VCaP (cell line): Measurements from ENCODE around the gene TM9SF1.

ENCODE experiments used
- H3K27ac ChIP-seq: fragments of 450-650 bp; 2 replicates; pipeline ENCODE4 v1.5.1; 2017
- TF ChIP-seq, protein P1 (sequence below): fragments of 450-650 bp; conservative IDR thresholded peaks from 2 replicates; pipeline ENCODE4 v1.5.1; 2017; ENCODE audit warnings: mild to moderate bottlenecking, moderate library complexity

TM9SF1 gene

DNA sequence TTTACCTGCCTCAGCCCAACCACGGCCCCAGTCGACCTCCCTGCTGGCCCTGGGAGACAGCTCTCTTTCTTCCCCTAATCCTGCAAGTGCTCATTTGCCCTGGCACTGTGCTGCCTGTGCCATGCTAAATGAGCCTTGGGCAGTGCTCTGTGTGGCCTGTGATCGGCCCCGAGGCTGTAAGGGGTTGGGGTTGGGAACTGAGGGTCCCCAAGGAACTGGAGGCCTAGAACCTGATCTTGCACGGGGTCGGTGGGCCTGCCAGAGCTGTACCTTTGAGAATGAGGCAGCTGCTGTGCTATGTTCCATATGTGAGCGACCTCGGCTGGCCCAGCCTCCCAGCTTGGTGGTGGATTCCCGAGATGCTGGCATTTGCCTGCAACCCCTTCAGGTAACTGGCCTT lies 45.2 kb downstream of the TM9SF1 start:
- no peak overlapping the region for H3K27ac ChIP-seq
- TF ChIP-seq, protein P1, sequence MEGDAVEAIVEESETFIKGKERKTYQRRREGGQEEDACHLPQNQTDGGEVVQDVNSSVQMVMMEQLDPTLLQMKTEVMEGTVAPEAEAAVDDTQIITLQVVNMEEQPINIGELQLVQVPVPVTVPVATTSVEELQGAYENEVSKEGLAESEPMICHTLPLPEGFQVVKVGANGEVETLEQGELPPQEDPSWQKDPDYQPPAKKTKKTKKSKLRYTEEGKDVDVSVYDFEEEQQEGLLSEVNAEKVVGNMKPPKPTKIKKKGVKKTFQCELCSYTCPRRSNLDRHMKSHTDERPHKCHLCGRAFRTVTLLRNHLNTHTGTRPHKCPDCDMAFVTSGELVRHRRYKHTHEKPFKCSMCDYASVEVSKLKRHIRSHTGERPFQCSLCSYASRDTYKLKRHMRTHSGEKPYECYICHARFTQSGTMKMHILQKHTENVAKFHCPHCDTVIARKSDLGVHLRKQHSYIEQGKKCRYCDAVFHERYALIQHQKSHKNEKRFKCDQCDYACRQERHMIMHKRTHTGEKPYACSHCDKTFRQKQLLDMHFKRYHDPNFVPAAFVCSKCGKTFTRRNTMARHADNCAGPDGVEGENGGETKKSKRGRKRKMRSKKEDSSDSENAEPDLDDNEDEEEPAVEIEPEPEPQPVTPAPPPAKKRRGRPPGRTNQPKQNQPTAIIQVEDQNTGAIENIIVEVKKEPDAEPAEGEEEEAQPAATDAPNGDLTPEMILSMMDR = no peak

GRCh38 chr14:24149302-24149969 lies 45.8 kb downstream of the TM9SF1 start:
- TF ChIP-seq, protein P1 = no peak
- no peak overlapping the region for H3K27ac ChIP-seq

DNA sequence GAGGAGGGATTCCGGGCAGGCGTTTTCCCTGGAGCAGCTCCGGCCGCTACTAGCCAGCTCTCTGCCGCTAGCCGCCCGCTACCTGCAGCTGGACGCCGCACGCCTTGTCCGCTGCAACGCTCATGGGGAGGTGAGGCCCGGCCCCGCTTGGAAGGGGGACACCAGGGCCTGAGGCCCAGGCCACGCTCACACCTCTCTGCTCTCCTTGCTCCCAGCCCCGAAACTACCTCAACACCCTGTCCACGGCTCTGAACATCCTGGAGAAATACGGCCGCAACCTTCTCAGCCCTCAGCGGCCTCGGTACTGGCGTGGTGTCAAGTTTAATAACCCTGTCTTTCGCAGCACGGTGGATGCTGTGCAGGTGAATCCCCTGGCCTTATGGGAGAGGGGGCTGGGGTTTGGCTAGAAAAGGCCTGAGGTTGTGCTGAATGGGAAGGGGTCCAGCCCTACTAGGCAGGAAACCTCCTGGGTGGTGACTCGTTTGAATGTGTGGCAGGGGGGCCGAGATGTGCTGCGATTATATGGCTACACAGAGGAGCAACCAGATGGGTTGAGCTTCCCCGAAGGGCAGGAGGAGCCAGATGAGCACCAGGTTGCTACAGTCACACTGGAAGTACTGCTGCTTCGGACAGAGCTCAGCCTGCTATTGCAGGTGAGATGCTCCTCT lies 47.3 kb downstream of the TM9SF1 start:
- TF ChIP-seq, protein P1 = no peak
- peak overlapping the region; percentile 83 for H3K27ac ChIP-seq

DNA sequence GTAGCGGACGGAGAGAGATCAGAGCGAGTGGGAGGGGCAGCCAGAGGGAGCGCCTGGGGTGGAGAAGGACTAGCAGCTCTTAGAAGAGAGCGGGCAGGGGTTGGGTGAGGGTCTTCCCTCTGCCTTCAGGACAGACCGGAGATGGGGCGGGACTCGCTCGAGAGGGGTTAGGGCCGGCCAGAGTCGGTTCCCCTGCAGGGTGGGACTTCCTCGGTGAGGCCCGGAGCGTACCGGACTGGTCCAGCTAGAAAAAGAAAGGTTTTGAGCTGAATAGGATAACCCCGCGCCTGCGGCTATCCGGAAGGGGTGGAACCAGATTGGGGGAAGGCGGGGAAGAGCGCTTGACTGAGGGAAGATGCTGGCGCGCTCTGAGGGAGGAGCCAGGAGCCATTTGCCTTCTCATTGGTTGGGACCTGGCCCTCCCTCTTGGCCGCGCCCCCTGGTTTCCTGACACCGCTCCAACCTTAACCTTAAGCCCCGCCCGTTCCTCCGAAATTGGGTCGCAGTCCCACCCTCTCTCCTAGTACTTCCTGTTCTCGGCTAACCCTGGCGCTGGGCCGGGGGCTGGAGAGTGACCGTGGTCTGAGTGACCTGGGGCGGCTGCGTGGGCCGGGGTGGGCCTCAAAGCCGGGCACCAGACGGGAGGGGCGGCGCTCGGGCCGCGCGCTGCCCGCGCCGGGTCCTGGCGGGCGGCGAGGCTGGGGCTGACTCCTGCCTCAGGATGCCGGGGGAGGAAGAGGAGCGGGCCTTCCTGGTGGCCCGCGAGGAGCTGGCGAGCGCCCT lies 48.1 kb downstream of the TM9SF1 start, which contains the start of gene RNF31:
Gene RNF31, plus strand, starts transcription at position 521 of the 783 bp plus-strand sequence. Its CDS starts 201 bp downstream, at position 722.
- TF ChIP-seq, protein P1 = no peak
- peak within 1 kb of the TSS; percentile 83 for H3K27ac ChIP-seq

DNA sequence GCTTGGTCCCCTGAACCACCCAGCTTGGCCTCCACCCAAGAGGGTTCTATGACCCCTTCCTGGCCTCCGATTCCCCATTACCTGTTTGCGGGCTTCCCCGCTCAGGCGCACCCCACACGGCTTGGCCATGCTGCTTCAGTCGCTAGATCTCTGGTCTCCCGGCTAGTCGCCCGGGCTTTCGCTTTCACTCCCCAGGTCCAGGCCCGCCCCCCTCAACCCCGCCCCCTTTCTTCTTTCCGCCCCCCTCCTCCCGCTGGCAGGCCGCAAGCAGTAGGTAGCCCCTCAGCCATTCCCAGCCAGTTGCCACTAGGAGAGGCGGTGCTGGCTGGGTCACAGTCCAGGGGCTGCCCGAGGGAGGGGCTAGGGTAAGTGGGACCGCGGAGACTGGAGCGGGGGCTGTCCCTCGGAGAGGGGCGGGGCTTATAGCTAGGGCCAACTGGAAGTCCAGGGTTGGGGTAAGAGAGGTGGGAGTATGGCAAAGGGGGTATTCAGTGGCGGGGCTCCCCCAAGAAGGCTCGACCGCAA lies 48.7 kb downstream of the TM9SF1 start, which contains the start of gene PSME2:
Gene PSME2, minus strand, starts transcription at position 158 of the 525 bp plus-strand sequence. Its CDS starts 29 bp downstream, at position 129.
- peak within 1 kb of the TSS; percentile 83 for H3K27ac ChIP-seq
- TF ChIP-seq, protein P1 = no peak

GRCh38 chr14:24145690-24146452 lies 49.4 kb downstream of the TM9SF1 start:
- H3K27ac ChIP-seq = peak overlapping the region; percentile 83
- TF ChIP-seq, protein P1 = no peak
